ENCODE measurements around the gene IL17RB.

Gene IL17RB

GRCh38 chr3:53833700-53834099, 12.7 kb upstream of the IL17RB start:
- no peak for DNase-seq

GRCh38 chr3:53834429-53835095, 11.8 kb upstream of the IL17RB start:
- DNase-seq: no peak

GRCh38 chr3:53835257-53835656, 11.1 kb upstream of the IL17RB start:
- no peak for DNase-seq

GRCh38 chr3:53836084-53836872, 10.1 kb upstream of the IL17RB start:
- DNase-seq: no peak

DNA sequence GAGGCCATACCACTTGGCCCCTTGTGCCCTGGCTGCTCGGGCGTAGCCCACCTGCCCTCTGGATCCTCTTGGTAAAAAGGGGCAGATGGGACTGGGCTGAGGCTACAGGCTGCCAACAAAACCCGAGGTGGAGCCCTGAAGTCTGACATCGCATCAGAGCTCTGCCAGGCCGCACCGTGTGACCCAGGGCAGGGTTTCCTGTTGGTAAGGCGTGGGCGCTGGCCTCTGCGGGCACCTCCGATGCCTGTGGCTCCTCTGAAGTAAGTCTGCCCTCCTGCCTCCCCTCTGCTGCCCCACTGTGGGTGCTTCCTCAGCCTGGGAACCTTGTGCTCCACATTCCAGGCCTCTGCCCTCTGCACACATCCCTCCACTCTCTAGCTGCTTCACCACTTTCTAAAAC, 9.0 kb upstream of the IL17RB start:
- no peak for DNase-seq

- no peak for DNase-seq
These were observed 5.1 kb upstream of the IL17RB start for GRCh38 chr3:53841296-53841695.

DNA sequence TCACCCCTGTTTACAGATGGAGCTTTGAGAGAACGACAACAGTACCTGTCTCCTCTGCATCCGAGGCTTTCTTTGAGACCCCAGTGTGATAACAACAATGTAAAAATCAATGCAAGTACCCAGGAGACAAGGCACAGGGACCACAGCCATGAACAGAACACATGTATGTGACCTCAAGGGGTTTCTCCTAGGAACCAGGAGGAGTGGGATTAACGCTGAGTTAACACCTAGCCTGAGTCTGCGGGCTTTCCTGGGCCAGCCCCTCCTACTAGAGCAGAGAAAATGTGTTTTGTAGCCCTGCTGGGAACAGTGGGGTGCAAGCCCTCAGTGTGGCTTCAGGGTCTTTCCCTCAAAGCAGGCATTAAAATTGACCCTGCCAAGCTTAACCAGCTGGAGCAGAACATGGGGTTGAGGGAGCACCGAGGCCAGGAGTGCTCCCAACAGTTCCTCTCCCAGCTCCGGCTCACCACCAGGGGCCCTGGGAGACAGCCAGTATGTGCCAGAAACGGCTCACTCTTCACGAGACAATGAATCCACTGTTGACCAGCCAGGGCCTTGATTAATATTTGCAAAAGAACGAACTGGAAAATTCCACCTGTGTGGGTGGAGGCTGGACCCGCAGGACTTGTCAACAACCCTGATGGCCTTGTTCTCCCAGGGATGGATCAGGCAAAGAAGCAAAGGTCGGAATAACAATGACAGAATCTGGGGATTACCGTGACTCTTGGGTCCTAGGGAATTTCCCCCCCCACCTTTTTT, 3.8 kb upstream of the IL17RB start:
- no peak for DNase-seq

- DNase-seq: no peak
These were observed 2.9 kb upstream of the IL17RB start for GRCh38 chr3:53843195-53844177.

GRCh38 chr3:53844262-53845102, 1.9 kb upstream of the IL17RB start:
- DNase-seq: no peak

GRCh38 chr3:53845103-53845880, 1.1 kb upstream of the IL17RB start:
- no peak for DNase-seq

DNA sequence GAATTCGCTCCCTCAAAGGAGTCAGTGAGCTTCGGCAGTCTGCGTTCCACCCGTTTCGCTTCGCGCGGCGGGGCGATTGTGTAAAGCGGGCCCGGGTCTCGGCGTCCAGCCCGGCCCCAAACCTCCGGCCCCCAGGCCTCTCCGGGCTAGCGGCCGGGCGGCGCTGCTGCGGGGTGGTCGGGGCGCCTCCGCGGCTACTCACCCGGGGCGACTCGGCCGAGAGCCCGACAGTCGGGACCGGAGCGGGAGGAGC, 561 bp upstream of the IL17RB start:
- no peak for DNase-seq

GRCh38 chr3:53846851-53847155, 435 bp downstream of the IL17RB start:
- DNase-seq: no peak

GRCh38 chr3:53849916-53850315, 3.5 kb downstream of the IL17RB start:
- DNase-seq: no peak

GRCh38 chr3:53850895-53851294, 4.5 kb downstream of the IL17RB start:
- DNase-seq: no peak

DNA sequence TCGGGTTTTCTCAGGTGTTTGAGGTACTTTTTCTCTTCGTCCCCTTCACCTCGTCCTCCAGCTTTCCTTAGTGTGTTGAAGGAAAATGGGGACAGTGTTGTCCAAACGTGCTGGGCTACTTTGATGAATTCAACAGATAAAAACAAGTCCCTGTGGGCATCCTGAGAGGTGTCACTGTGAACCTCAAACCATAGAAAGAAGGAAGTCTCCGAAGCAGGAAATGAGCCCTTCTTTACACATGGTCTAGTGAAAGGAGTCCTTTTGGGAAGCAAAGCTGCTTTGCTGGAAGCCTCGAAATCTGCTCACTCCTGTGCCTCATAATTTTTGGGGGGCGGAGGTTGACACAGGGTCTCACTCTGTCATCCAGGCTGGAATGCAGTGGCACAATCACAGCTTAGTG, 10.6 kb downstream of the IL17RB start:
- no peak for DNase-seq

DNA sequence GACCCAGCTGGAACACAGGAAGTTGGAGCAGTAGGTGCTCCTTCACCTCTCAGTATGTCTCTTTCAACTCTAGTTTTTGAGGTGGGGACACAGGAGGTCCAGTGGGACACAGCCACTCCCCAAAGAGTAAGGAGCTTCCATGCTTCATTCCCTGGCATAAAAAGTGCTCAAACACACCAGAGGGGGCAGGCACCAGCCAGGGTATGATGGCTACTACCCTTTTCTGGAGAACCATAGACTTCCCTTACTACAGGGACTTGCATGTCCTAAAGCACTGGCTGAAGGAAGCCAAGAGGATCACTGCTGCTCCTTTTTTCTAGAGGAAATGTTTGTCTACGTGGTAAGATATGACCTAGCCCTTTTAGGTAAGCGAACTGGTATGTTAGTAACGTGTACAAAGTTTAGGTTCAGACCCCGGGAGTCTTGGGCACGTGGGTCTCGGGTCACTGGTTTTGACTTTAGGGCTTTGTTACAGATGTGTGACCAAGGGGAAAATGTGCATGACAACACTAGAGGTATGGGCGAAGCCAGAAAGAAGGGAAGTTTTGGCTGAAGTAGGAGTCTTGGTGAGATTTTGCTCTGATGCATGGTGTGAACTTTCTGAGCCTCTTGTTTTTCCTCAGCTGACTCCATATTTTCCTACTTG, 11.9 kb downstream of the IL17RB start:
- DNase-seq: no peak

- DNase-seq: no peak
These were observed 12.8 kb downstream of the IL17RB start for GRCh38 chr3:53859178-53859577.

DNA sequence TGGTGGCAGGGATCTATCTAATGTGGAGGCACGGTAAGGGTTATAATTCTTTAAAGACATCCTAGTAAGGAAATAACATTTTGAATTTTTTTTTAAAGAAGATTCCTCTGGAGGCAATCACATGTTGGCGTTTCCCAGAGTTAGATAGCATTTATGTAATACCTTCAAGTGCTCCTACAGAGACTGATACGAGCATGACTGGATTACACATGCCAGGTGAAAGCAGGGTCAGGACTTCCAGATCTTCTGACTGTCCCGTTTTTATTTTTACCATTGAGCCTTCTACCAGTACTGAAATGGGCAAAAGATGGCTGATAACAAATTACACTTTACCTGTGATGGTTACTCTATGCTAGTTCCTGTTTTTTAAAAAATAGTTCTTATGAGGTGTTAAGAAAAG, 13.8 kb downstream of the IL17RB start:
- no peak for DNase-seq

- DNase-seq: no peak
These were observed 15.9 kb downstream of the IL17RB start for GRCh38 chr3:53862241-53862640.

DNA sequence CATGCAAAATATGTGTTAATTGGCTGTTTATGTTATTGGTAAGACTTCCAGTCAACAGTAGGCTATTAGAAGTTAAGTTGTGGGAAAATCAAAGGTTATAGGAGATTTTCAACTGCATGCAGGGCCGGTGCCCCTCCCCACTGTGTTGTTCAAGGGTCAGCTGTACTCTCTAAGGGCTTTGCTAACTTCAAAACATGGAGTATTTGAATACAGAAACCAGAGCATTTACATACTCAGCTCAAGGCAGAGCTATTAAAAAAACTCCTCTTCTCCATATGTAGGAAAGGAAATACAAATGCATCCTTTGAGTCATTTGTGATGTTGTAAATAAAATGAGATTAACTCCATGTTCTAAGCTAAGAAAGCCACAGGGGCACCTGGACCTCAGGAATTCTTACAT, 16.8 kb downstream of the IL17RB start:
- no peak for DNase-seq
